NCI-H748 (cell line): ENCODE results near the gene MYL9.

ENCODE experiments used
- DNase-seq: peaks from one replicate; lab custom pipeline; 2025; ENCODE audit not compliant: unreplicated experiment; lab: John Stamatoyannopoulos, UW

The MYL9 gene

GRCh38 chr20:36579996-36580545 is 38.8 kb downstream of the MYL9 start:
- no peak for DNase-seq

GRCh38 chr20:36582322-36582721 is 41.0 kb downstream of the MYL9 start:
- DNase-seq = no peak

DNA sequence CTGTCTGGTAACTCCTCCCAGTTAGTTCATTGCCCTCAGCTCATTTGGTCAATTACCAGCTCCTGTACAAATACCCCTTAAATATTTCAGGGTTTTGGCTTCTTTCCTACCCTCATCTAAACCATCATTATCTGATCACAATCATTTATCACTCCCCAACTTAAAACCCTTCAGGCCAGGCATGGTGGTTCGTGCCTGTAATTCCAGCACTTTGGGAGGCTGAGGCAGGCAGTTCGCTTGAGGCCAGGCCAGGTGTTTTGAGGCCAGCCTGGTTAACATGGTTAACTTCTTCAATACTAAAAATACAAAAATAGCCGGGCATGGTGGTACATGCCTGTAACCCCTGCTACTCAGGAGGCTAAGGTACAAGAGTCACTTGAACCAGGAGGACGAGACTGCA is 41.5 kb downstream of the MYL9 start:
- DNase-seq = no peak

GRCh38 chr20:36584018-36584481 is 42.7 kb downstream of the MYL9 start:
- no peak for DNase-seq

DNA sequence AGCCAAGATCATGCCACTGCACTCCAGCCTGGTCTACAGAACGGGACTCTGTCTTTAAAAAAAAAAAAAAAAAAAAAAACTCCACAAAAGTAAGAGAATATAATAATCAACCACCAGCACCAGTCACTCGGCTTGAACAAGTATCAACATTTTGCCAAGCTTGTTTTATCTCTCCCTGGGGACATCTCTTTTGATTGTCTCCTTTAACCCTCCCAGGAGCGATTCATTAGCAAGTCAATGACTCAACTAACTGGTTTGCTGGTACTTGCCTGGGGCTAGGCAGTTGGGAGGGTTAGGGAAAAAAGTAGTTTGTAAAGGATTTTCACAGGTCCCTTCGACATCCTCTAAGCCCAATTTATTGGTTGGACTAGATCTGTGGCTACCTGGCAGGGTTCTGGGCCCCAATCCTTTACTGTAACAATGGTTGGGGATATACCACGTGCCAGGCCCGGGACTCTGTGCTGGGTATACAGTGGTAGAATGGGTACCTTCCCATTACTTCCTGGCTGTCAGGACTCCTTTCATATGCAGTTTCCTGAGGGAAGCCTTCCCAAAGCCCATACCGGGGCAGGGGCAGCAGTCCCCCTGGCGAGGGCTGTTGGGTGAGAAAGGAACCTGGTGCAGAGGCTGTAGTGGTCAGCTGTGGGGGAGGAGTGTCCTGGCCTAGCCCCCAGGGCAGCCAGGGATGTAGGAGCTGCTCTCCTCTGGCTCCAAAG is 44.2 kb downstream of the MYL9 start:
- DNase-seq = peak; percentile 19

DNA sequence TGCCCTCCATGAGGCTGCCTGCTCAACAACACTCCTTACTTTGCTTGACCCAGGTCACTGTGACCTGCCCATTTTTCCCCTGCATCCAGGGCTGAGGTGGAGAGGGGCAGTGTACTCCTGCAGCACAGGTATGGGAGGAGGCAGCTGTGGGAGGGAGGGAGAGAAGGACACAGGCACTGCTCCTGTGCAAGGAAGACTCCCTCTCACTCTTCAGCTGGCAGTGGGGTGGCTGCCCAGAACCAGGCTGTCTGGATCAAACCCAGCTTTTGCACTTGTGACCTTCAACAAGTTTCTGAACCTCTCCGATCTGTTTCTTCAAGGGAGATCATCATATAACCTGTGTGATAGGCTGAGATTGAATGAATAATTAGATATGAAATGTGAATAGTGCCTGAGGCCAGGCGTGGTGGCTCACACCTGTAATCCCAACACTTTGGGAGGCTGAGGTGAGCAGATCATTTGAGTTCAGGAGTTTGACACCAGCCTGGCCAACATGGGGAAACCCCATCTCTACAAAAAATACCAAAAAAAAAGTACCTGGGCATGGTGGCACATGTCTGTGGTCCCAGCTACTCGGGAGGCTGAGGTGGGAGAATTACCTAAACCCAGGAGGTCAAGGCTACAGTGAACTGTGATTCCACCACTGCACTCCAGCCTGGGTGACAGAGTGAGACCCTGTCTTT is 46.2 kb downstream of the MYL9 start:
- no peak for DNase-seq

DNA sequence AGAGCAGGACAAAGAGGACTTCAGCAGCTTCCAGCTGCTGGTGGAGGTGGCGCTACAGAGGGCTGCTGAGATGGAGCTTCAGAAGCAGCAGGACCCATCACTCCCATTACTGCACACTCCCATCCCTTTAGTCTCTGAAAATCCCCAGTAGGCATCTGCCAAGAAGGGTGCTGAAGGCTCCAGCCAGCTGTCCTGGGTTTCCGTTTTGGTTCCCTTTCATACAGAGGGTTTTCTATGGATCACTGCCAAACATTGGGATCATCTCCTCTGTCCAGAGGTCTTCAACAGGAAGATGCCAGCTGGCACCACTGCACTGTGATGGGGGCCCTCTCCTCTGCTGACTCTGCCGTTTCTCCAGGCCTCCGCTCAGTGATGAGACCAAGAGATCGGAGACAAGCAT is 50.0 kb downstream of the MYL9 start:
- DNase-seq = no peak

DNA sequence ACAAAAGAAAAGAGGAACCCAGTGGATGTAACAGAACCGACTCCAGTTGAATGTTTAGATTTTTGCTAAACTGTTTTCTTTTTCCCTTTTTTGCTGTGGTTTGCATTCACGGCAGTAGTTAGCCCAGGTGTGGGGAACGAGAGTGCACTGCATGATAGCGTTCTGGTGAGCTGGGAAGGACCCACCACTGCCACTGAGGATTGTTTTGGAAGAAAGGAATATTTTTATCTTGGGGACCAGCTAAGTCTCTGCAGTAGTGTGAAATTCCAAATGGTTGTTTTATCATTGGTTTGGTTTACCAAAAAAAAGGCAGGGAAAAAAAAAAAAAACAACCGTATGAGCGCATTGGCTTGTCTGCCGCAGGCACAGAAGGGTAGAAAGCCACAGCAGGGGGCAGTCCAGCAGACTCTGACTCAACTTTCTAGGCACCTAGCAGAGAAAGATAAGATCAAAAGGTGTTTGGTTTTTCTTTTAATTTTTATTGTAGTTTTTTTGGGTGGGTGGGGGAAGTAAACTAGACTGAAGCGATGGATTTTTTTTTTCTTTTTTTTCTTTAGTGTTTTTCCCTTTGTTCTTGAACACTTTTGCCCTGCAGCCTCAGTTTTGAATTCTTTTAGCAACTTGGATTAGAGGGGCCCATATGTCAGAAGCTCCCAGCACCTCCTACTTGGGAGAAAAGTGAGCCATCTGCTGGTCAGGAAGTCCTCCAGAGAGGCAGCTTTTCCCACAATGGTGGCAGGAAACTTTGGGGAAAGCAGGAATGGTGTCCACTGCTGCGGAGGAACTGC is 50.7 kb downstream of the MYL9 start:
- peak; percentile 44 for DNase-seq

- DNase-seq = no peak
Measured at GRCh38 chr20:36593347-36593929, 52.1 kb downstream of the MYL9 start.

- DNase-seq = no peak
Measured at GRCh38 chr20:36599912-36600345, 58.6 kb downstream of the MYL9 start.
